GM21447 (cell line): ENCODE results near the gene OSBPL9.

Experiments used
- ATAC-seq: cut with Tn5 transposase; IDR thresholded peaks from one replicate; pipeline ENCODE4 v1.9.1; 2021; ENCODE audit not compliant: unreplicated experiment

OSBPL9 gene

GRCh38 chr1:51616903-51617708 is at the start of gene OSBPL9:
Gene OSBPL9 (plus strand): TSS chr1:51617092. CDS start chr1:51617111, 19 bp downstream.
- ATAC-seq = peak; percentile 90

GRCh38 chr1:51567653-51568052 is 49.2 kb upstream of the OSBPL9 start:
- no peak for ATAC-seq

- no peak for ATAC-seq
These were observed 48.5 kb upstream of the OSBPL9 start for GRCh38 chr1:51568231-51568935.

- ATAC-seq = peak; percentile 86
These were observed 47.4 kb upstream of the OSBPL9 start for GRCh38 chr1:51569284-51570062.

DNA sequence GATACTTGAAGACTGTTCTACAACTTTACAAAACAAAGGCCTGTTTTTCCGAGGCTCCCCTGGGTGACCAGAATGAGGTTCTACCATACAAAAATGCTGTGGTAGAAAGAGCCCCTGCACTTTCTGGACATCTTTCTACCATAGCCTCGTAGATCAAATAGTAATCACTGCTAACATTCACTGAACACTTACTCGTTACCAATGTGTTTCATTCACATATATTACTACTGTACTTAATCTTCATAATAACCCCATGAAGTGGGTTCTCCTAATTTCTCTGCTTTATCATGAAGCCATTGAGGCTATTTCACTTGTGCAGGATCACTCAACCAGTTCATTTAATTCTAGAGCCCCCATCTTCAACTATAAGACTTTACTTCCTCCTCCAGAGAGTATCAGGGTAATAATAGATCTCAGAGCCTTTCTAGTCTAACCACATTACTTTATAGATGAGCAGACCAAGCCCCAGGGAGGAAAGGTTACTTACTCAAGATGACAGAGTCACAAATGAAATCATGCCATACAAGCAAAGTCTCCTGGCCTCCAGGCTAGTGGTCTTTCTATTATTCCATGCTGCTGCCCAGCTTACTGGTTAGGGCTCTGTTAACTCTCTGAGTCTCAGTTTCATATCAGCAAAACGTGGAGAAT is 46.7 kb upstream of the OSBPL9 start:
- ATAC-seq = peak; percentile 1

- ATAC-seq = no peak
These were observed 44.5 kb upstream of the OSBPL9 start for GRCh38 chr1:51572365-51572764.

DNA sequence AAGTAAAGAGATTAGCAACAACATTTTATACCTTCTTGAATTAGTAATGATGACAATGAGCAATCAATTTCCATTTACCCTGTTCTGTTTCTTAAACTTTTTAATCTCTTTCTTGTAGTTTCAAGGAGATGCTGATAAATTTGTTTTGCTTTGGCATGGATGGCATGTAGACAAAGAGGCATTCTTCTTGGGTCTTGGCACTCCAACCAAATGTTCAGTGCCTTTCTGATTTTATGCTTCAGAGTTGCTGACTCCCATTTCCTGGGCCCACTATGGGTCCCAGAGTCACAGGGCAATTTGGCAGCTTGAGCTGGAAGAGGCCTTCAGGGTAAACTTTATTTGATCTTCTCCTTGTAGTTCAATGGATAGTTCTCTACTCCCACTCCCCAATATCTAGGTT is 42.1 kb upstream of the OSBPL9 start:
- no peak for ATAC-seq

DNA sequence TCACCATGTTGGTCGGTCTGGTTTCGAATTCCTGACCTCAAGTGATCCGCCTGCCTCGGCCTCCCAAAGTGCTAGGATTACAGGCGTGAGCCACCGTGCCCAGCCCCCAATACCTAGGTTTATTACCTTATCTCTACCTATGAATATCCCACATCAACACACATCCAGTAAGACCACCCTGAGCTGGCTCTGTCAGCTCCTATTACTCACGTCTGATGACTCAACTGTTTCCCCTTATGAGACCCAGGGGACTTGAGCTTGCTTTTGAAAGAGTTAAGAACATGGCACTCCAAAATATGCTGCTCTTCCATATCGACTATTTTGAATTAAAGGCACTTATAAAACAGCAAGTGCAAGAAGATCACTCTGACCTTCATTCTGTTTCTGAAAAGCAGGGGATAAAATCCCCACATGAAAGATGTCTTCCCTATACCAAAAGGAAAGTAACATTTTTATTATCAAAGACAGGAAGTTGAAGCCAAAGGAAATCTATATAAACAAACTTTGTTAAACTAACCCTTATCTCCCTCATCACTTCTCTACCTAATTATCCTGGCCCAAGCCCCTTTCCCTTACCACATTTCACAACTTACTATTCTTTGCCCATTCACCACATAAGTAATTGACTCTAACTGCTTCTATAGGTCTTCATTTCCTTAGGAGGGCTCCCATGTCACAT is 41.3 kb upstream of the OSBPL9 start:
- no peak for ATAC-seq

DNA sequence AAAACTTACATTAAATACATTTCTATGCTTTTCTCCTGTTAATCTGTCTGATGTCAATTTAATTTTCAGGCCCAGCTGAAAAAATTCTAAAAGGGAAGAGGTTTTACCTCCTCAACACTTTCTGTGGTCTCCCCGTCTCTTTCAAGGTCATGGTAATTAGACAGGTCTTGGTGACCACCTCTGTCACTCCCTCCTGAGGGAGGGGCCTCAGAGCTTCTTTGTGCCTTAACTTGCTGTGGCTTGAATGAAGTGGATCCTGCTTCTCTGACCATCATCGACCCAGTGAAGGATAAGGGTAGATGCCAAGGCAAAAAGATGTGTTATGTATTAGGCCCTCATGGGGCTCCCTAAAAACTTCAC is 40.8 kb upstream of the OSBPL9 start:
- no peak for ATAC-seq

DNA sequence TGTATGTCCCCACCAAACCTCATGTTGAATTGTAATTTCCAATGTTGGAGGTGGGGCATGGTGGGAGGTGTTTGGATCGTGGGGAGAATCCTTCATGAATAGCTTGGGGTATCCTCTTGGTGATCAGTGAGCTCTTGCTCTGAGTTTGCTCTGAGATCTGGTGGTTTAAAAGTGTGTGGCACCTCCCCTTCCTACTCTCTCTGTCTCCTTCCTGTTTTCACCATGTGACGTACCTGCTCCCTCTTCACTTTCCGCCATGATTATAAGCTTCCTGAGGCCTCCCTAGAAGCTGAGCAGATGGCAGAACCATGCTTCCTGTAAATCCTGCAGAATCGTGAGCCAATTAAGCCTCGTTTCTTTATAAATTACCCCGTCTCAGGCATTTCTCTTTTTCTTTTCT is 40.0 kb upstream of the OSBPL9 start:
- ATAC-seq = no peak

- peak; percentile 86 for ATAC-seq
These were observed 38.3 kb upstream of the OSBPL9 start for GRCh38 chr1:51578383-51579109.

DNA sequence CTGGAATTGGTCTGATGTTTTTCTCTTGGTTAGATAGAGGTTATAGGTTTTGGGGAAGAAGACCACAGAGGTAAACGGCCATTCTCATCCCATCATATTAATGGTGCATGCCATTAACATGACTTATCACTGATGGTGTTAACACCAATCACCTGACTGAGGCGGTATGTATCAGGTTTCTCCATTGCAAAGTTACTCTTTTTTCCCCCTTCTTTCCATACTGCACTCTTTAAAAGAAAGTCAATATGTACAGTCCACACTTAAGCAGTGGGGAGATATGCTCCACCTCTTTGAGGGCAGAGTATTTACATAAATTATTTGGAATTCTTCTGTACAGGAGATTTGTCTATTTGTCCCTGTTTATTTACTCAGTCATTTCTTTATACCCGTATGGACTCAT is 35.7 kb upstream of the OSBPL9 start:
- ATAC-seq = no peak

- ATAC-seq = no peak
These were observed 33.4 kb upstream of the OSBPL9 start for GRCh38 chr1:51583532-51583931.

- no peak for ATAC-seq
These were observed 32.9 kb upstream of the OSBPL9 start for GRCh38 chr1:51584021-51584420.

DNA sequence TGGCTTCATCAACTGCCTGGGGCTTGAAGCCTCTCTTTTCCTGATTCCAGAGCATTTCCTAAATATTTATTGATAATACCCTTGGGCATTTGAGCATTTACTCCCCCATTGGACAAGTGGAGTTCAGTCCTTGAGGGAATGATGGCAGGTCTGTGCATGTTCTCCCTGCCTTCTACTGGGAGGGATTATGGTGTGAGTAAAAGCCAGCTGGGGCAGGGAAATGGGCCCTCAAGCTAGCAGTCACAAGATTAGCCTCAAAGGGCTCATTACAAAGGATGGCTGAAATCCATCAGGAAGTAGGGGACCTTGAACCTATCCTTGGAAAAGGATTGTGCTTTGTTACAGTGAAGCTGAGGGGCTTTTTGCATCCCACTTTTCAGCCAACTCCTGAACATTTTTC is 24.2 kb upstream of the OSBPL9 start:
- no peak for ATAC-seq

DNA sequence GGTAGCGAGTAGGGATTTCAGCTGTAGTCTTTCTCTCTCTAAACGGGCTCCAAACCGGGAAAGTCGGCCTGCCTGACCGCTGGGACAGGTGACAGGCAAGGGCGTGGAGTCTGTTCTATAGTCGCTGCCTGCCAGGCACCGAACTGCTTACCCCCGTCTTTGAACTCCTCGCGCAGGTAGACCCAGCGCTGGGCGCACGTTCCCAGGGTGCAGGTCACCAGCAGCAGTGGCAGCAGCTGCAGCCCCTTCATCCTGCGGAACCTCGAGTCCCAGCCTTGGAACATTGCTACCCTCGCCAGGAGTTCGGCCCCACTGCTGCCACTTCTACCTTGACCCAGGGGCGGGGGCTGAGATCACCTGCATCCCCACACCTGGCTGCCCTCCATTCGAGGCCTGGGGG is 22.2 kb upstream of the OSBPL9 start:
- no peak for ATAC-seq

GRCh38 chr1:51600529-51600928 is 16.4 kb upstream of the OSBPL9 start:
- ATAC-seq = no peak

DNA sequence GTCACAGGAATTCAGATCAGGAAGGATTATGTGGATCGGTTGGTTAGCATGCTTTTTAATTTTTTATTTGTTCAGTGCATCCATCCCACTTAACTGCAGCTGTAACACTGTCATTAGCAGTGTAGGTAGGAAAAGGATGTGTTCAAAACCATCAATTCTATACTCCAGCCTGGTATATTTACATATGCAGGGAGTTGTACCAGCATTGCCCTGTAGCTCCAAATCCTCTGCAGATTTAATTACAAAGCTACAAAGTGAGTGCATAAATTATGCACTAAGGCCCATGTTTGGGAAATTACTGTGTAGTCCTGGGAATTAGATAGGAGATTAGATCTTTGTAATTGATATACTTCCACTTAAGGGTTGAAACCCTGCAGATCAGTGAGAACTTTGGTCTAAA is 15.9 kb upstream of the OSBPL9 start:
- ATAC-seq = no peak

DNA sequence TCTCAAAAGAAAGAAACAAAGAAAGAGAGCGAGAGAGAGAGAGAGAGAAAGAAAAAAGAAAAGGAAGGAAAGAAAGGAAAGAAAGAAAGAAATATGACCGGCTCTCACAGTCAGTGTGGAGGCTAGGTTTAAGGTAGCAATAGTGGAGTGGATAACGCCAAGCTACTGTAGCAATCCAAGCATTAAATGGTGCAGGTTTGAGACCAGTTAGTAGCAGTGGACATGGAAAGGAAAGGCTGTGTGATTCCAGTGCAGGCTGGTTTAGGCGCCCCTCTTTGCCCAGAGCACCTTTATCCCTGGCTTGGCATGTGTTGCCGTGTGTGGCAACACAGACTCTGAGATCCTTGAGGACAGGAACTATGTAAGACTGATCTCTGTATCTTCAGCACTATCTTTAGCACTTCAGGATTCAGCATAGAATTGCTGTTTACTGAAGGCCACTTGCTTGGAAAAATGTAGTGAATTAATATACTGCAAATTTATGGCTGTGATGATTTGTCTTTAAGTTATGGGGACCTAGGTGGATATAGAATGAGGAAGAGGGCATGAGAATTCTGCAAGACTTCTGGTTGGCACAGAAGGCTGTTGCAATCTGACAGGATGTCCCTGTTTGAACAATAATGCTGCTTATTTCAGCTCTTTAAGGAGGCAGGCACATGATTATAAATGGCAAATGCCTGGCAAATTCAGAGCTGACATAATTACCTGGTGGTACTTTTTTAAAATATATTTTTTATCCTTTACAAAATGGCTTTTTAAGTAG is 10.8 kb upstream of the OSBPL9 start:
- ATAC-seq = no peak
